GM23338 (cell line): Measurements from ENCODE around the gene RBCK1.

Experiments
- EZH2 ChIP-seq: fragments of 200-600 bp; sonication (generic); IDR thresholded peaks from one replicate; pipeline ENCODE4 v1.8.0; 2017; ENCODE audit warnings: antibody characterized with exemption, mild to moderate bottlenecking, low read depth; ENCODE audit not compliant: unreplicated experiment
- ZNF114 ChIP-seq: fragments of 250-450 bp; sonication (Bioruptor Pico); IDR thresholded peaks from 2 replicates; pipeline ENCODE4 v1.5.0; 2020; ENCODE audit warnings: mild to moderate bottlenecking, moderate library complexity

GRCh38 chr20:397432-398237 lies 10.5 kb upstream of the RBCK1 start:
- TF ChIP-seq ZNF114 (no peak), EZH2 (no peak)
